Measurements from ENCODE around the gene MBD1. TPM values are rescaled to one million over a fixed set of nuclear protein-coding genes. Genes with fewer than 3 reads are reported as not detected.
"Not testable (repeated sequence)": the region's sequence is repeated elsewhere in the genome, so short reads cannot be mapped to it uniquely, and the experiment has no call there.

The MBD1 gene
- total RNA-seq, 1 donor from 2014 or later = 74.9 TPM

- not testable (repeated sequence) for DNase-seq
Measured at GRCh38 chr18:50288348-50289107, 7.2 kb upstream of the MBD1 start.

DNA sequence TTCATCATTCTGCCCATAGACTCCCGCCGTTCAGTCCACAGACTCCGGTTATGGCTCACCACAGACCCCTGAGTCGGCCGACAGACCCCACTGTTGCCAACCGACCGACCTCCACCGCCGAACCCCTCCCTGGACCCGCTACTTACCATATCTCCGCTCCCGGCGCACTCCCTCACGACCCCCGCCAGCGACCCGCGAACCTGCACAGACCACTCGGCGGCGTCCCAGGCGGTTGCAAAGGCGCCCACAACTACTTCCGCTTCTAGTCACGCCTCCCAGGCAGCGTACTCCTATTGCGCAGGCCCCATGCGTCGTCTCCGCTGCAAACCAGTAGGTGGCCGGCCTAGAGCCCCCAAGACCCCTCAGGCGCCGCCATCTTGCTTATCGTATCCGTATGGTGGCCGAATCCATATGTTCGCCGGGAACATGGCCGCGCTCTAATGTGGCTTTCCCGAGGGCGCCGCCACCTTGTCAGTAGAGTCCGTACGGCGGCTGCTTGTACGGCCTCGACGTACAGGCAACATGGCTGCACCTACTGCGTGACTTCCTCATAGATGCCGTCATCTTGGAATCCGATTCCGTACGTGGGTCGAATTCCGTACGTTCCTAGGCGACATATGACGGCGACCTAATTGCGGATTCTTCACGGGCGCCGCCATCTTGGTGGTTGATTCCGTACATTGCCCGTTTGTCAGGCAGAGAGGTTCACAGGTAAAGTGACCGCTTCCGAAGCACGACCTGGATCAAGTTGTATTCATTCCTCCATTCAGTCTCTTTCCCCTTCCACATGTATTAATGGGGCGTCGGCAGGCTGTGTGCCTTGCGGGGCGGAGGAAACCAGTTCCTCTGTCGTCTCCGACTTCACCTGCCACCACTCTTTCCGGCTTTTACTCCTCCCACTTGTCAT is 6.4 kb upstream of the MBD1 start, which contains the start of gene CXXC1:
TSS of gene CXXC1 (minus strand) at position 252 of the 907 bp plus-strand sequence. CDS start at position 149, 103 bp downstream.
- peak; percentile 100 for DNase-seq

GRCh38 chr18:50287028-50287440 is 5.7 kb upstream of the MBD1 start:
- peak; percentile 4 for DNase-seq

DNA sequence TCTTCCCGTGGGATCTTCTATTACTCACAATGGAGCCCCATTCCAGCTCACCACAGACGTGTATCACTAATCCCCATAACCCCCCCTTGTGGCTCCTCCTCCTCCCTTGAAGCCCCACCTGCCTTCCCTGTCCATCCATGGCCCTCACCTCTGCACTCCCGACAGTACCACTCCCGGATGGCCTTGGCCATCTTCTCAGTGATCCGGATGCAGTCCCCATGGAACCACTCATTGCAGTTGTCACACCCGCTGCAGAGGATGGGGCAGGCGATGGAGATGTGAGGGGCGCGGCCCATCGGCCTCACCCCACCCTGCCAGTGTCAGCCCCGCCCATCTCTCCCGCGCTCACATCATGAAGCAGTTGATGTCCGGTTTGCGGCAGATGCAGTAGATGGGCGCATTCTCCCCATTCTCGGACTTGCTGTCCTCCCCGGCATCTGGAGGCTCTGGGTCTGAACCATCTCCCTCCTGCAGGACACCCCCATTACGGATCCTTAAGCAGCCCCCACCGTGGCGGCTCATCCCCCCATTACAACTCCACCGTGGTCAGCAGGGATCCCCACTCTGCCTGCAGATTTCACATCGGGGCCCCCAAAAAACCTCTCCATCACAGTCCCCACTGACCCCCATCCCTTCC is 5.2 kb upstream of the MBD1 start:
- DNase-seq = peak; percentile 28

- DNase-seq = no peak
Measured at GRCh38 chr18:50285631-50286321, 4.5 kb upstream of the MBD1 start.

DNA sequence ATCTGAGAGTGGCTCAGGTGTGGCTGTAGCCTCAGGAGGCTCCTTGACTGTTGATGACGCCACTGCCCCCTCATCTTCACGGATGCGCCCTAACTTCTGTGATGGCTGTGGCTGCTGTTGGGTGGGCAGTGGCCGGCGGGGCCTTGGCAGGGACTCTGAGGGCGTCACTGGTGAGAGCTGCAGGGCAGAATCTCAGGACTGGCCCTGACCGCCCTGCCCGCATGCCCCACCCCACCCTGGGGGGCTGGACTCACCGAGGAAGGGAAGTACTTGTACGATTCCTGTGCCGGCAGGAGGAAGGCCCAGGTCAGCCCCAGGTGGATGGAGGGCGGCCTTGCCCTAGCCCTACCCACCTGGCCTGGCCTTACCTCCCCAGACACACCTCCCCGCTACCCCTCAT is 3.7 kb upstream of the MBD1 start:
- DNase-seq = no peak

- DNase-seq = no peak
Measured at GRCh38 chr18:50284255-50284885, 3.0 kb upstream of the MBD1 start.

DNA sequence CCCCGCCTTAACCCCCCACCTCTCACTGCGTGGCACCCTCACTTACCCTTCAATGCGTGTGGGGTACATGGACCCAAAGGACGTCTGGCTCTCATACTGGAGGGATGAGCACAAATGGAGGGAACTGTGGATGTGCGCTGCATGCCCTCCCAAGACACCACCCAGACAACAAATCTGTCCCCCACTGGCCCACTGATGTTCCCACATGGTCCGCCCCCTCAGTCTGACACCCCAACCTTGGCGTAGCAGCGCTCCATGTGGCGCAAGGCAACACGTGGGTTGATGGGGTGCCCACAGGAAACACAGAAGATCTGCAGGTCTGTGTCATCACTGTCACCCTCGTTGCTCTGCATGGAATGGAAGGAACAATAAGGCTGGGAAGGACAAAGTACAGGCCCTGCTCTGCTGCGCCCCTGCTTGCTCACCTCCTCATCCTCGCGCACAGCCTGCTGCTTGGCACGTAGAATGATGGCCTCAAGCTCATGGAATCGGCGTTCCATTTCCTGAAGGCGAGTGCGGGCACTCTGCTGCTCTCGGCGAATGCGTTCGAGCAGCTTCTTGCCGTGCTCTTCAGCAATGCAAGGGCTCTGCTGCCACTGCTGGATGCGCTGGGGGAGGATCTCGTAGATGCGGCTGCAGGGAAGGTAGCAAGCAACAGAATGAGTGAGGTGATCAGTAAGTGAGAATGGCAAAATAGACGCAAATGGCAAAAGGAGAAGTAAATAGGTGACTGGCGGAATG is 2.3 kb upstream of the MBD1 start:
- DNase-seq = no peak

DNA sequence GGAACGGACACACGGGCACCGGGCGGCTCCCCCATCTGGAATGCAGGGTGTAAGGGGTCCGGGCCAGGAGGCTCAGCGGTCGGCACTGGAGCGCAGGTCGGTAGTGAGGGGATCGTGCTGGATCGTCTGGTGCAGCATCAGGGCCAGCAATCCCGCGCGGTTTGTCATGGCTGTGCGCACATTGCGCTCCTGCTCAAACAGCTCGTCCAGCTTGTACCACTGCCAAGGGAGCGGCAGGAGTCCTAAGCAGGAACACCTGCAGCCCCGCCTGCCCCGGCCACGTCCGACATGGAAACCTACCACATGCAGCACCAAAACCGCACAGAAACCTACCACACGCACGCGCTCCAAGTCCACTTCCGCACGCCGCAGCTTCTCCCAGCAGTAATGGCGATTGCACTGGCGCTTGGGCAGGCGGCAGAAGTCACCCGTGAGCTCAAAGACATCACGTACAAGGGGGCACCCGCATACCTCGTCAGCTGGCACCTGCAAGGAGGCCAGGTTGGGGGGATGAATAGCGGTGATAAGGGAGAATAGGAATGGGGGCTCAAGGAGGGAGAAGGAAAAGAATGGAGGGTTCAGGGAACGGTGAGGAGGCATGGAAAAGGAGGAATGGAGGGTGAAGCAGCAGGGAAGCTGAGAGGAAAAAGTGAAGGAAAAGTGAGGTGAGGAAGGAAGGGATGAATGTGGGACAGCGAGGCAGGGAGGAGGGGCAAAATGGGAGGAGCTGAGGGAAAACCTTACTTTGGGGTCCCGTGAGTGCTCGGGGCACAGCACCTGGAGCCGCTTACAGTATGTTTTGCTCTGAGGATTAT is 1.4 kb upstream of the MBD1 start:
- no peak for DNase-seq

DNA sequence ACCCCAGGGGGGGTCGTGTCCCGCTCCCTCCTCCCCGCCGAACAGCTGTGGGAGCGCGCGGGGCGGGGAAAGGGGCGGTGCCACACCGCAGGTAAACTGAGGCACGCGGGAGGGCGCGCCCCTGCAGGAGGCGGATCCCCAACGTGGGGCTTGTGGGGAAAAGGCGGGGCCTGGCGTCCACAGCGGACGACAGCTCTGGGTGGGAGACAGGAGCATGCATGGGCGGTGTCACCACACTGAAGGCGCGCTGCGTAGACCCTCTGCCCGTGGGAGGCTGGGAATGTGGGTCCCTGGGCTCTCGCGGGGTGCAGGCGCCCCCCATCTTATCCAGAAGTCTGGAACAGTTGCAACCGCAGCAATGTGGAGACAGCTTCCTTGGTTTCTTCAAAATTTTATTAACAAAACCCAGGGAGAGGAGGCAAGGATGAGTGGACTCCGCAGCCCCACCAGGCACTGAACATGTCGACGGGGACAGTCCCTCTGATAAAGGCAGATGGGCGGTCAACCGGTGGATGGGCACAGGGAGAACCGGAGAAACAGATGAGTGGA is 723 bp upstream of the MBD1 start:
- DNase-seq = peak; percentile 7

DNA sequence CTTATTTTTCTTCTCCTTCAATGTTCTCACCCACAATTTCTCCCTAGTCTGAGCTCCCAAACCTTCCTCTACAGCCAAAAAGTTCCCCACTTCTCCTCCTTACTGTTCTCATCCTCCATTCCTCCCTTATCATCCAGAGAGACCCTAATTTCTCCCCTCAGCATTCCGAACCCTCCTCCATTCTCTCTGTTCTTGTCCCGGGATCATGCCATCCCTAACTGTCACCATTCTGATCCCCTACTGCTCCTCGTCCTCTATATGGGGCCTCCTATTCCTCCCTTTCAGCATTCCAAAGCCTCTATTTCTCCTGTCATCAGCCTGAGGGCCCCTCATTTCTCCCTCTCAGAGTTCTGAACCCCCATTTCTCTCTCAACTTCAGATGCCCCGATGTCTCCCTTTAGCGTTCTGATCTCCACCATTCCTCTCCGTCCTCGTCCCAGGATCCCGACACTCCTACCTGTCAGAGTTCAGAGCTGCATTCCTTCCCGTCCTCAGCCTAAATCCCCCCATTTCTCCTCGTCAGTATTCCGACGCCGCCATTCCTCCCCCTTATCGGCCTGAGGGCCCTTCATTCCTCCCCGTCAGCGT is 522 bp downstream of the MBD1 start:
- peak; percentile 5 for DNase-seq

GRCh38 chr18:50279752-50280151 is 1.6 kb downstream of the MBD1 start:
- no peak for DNase-seq

- DNase-seq = peak; percentile 53
Measured at GRCh38 chr18:50277942-50278341, 3.4 kb downstream of the MBD1 start.

GRCh38 chr18:50276452-50276851 is 4.9 kb downstream of the MBD1 start:
- no peak for DNase-seq

DNA sequence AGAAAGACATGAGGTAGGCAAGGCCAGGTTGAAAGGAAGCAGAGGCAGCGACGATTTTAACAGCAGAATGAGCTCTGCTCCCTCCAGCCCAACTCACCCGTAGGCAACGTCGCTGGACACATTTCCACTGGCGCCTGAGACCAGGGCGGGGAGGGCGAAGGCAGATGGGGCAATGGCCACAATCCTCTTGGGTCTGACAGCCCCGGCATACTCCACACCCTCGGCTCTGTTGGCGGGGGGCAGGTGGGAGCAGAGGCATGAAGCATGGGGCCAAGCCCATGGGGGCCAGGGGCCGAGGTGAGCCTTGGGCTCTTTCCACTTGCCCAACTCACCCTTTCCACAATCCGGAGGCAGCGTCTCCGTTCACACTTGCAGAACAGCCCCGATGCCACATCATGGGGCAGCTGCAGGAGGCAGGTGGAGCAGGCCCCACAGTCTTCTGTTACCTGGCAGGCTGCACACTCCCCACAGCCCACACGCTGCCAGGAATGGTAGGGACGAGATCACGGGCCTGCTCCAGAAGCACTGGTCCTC is 5.8 kb downstream of the MBD1 start:
- no peak for DNase-seq

GRCh38 chr18:50274941-50275340 is 6.4 kb downstream of the MBD1 start:
- no peak for DNase-seq

DNA sequence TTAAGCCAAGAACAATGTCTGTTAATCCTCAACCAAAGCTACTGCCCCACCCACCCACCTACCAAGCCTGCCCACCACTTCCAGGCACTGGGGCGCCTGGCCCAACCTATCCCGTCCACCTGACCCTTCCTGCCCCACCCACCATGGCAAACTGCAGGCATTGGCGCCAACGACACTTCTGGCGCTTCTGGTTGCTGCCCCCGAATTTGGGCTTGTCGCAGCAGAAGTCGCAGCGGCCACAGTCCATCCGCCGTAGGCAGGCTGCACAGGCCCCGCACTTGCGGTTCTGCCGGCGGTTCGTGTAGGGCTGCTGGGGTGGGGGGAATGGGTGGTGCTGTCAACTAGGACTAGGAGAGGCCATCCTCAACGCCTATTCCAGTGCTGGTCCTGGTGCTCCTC is 7.3 kb downstream of the MBD1 start:
- no peak for DNase-seq

DNA sequence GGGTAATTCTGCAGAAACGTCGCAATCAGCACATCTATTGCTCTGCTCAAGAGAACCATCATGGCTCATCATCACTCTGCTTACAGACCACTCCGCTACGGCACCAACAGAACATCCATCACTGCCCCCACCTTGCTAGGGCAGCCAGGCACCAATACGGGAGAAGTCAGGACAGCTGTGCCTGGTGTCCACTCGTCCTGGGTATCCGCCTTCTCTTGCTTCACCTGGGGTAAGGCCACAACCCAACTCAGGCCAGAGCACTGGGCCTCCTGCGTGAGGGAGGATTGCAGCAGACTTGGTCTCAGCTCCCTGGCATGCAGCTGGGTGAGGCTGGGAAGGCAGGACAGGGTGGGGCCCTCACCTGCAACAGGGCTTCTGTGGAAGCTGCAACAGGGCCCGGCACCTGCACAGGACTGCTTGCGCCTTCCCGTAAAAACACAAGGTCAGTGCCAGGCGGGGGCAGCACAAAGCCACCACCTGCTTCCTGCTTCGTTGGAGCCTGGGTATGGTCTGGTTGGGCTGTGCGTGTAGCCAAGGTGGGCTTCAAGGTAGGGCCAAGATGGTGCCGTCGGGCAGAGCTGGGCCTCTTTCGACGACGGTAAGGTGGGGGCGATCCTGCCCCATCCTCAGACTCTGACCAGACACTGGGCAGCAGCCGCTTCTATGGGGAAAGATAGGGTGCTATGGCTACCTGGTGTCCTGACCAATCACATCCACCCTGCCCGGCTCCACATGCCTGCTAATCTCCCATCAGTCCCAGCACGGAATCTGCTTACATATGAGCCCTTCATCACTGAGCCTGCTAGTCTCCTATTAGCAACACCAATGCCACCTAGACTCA is 7.9 kb downstream of the MBD1 start:
- no peak for DNase-seq

All from dermis blood vessel endothelial cell (primary cell).